ENCODE measurements around the gene CYB561D1. TPM values are rescaled to one million over a fixed set of nuclear protein-coding genes. Genes with fewer than 3 reads are reported as not detected.

The CYB561D1 gene
- total and polyA plus RNA-seq, 9 of the 15 experiments (the other 6 are each of a cell fraction or from before 2014, with no cell fraction given), result 0.71 to 7.2 (median 3.5) TPM

- no peak for TF ChIP-seq ZBTB34 (CRISPR knock-in tag; IDR thresholded peaks at IDR 0.05)
- TF ChIP-seq DEAF1 (CRISPR knock-in tag; IDR thresholded peaks at IDR 0.05), result no peak
- no peak for TF ChIP-seq ID3 (CRISPR knock-in tag; IDR thresholded peaks at IDR 0.05)
- TF ChIP-seq ID3 (tag; IDR thresholded peaks at IDR 0.05), result peak; percentile 80; the same call in 1 of the 2 replicates
- TF ChIP-seq ZNF778 (CRISPR knock-in tag; IDR thresholded peaks at IDR 0.05), result no peak
- TF ChIP-seq SUPT5H (IDR thresholded peaks at IDR 0.05), result peak; percentile 86
- TF ChIP-seq TOE1 (IDR thresholded peaks at IDR 0.05; ENCODE audit: borderline replicate concordance), result peak; percentile 99
- peak; percentile 84; the same call in 1 of the 2 replicates for TF ChIP-seq TOE1 (CRISPR knock-in tag; IDR thresholded peaks at IDR 0.05; ENCODE audit: borderline replicate concordance, low read depth)
- no peak for TF ChIP-seq FOXJ3 (CRISPR knock-in tag; IDR thresholded peaks at IDR 0.05)
- no peak for TF ChIP-seq MAFG (tag; conservative IDR thresholded peaks at IDR 0.05)
- no peak for TF ChIP-seq CTCF (IDR thresholded peaks at IDR 0.05 in 2 of 3, conservative IDR thresholded peaks at IDR 0.05 in 1 of 3; ENCODE audit: insufficient read depth in 2 of 3, low read depth in 1 of 3, low read length in 3 of 3)
- no peak for TF ChIP-seq POLR2AphosphoS2 (IDR thresholded peaks at IDR 0.05; ENCODE audit: low read length)
These were observed 10.0 kb upstream of the CYB561D1 start, which contains the start of gene ATXN7L2 (continued) for GRCh38 chr1:109483672-109484518.

Data from K562 (cell line).